Measurements from ENCODE around the gene ZC3H13. TPM values are rescaled to one million over a fixed set of nuclear protein-coding genes. Genes with fewer than 3 reads are reported as not detected.

ZC3H13 gene
- polyA plus RNA-seq, 6 donors from 2014 or later: 20.3 to 42.2 (median 29.0) TPM

DNA sequence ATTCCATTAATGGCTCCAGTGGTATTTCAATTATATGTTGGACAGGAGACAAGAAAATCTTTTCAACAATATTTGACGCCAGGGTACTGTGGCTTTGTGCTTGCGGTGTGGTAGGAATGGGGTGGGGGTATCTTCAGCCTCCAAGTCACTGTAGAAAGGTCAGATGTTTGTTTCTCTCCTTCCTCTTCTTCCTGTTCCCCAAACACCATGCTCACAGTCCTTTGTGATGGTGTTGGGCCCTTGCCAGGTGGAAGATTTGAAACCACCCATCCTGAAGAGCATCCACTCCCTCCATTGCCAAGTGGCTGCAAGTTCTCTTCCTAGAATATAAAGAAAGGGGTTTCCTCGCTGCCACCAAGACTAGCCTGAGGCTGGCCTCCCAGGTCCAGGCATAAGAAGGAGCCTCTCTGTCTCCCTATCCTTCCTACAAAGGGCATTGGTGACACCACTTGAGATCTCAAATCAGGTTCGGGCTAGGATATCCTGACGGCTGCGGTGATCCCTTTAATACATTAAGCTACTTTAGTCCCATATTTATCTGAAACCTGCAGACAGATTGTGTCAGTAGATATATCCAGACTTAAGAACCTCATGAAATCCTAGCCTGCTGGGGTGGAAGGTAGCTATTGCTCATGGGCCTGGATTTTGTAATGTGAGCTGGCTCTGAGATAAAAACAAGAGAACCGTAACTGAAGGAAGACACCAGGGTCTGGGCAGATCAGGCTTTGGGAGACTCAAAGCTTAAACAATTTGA is 136.7 kb downstream of the ZC3H13 start:
- H3K36me3 Mint-ChIP-seq: no peaks in the 10 kb centered on the region
- DNase-seq (no peak), ATAC-seq (ENCODE audit: low read depth in 2 of 2) (no peak)
- H3K4me3 Mint-ChIP-seq: no peak overlapping the region
- peaks cover 0 to 3% (median 0%) of the 10 kb centered on the region in 3 donors for H3K27me3 Mint-ChIP-seq
- H3K9me3 Mint-ChIP-seq: peaks cover 0 to 4% (median 0%) of the 10 kb centered on the region in 7 donors
- no peaks in the 10 kb centered on the region for H3K4me1 Mint-ChIP-seq
- H3K27ac Mint-ChIP-seq: peak overlapping the region in 1 of 6 donors; percentile 80

DNA sequence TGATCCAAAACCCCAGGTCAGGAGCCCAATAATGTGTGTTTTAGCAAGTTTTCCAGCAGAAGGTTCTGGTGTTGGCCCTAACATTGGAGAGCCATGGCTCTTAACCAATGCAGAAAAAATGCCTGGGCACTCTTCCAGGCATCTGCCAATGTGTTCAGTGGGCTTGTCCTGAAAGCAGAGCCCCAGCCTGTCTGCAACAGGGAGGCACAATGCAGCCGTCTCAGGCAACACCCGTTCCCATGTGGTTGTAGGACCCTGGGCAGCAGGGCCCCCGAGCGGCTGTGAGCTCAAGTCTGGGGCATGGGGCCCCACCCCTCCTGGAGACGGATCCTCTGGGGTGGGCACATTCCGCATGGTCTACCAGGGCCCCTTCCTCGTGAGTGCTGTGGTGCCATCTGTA is 142.9 kb downstream of the ZC3H13 start:
- Mint-ChIP-seq H3K9me3 (peaks cover 0 to 4% (median 0%) of the 10 kb centered on the region in 7 donors), H3K27me3 (peaks cover 0 to 15% (median 0%) of the 10 kb centered on the region in 3 donors), H3K4me3 (no peak overlapping the region), H3K27ac (no peak overlapping the region), H3K36me3 (no peaks in the 10 kb centered on the region), H3K4me1 (no peaks in the 10 kb centered on the region)
- ATAC-seq (ENCODE audit: low read depth in 2 of 2) (no peak), DNase-seq (no peak)

DNA sequence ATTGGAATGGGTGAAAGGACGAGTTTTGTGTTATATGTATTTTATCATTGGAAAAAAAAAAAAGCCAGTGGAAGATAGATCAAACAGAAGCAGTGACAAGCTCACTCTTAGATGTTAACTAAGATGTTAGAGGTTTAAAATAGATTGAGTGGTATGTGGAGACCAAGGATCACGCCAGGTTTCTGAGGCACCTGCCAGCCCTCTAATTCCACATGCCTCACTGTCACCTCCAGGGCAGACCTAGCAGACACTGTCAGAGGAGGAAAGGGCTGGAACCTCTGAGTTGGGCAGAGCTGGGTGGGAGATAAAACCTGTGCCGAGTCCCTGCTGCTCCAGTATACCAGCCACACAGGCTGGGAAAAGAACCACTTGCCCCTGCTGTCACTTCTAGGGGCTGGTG is 143.5 kb downstream of the ZC3H13 start:
- Mint-ChIP-seq H3K27me3 (peaks cover 0 to 21% (median 0%) of the 10 kb centered on the region in 3 donors), H3K4me3 (no peak overlapping the region), H3K27ac (no peak overlapping the region), H3K4me1 (no peaks in the 10 kb centered on the region), H3K36me3 (no peaks in the 10 kb centered on the region), H3K9me3 (peaks cover 0 to 4% (median 0%) of the 10 kb centered on the region in 7 donors)
- no peak for DNase-seq
- ATAC-seq (ENCODE audit: low read depth in 2 of 2): no peak

DNA sequence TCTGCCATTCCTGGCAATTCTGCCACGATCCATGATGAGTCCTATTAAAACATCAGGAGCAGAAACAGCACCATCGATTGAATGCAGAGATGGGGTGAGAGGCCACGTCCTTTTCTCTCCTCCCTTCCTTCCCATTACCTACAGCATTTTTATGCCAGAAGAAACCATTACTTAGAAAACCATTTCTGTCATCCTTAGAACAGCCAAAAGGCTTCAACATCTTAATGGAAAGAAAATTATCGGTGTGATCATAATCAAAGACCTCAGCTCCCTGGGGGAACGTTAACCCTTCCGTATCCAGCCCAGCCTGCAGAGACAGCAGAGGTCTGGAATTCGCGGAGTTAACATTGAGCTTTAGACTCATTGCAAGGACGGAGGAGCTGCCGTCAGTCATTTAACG is 145.0 kb downstream of the ZC3H13 start:
- DNase-seq (no peak), ATAC-seq (ENCODE audit: low read depth in 2 of 2) (no peak)
- peaks cover 0 to 4% (median 0%) of the 10 kb centered on the region in 7 donors for H3K9me3 Mint-ChIP-seq
- no peaks in the 10 kb centered on the region for H3K36me3 Mint-ChIP-seq
- no peaks in the 10 kb centered on the region for H3K4me1 Mint-ChIP-seq
- H3K27me3 Mint-ChIP-seq: peaks cover 0 to 23% (median 0%) of the 10 kb centered on the region in 3 donors
- no peak overlapping the region for H3K4me3 Mint-ChIP-seq
- H3K27ac Mint-ChIP-seq: no peak overlapping the region

Other genes starting within 250 kb of the ZC3H13 start
- gene SIAH3, start 201.0 kb downstream of the ZC3H13 start, polyA plus RNA-seq (ENCODE audit: low read depth in 6 of 6): not detected
- gene CPB2, start 52.3 kb upstream of the ZC3H13 start, polyA plus RNA-seq (ENCODE audit: low read depth in 6 of 6): under 1 TPM in 1 of 6 donors, not detected in 5; 0.20 TPM
- 1,000 to 10,000 TPM in 1 of 6 donors, 100 to 1,000 TPM in 5; 701 to 1,116 (median 814) TPM for gene LCP1, start 129.4 kb upstream of the ZC3H13 start, polyA plus RNA-seq (ENCODE audit: low read depth in 6 of 6)
- gene LRRC63, start 159.2 kb upstream of the ZC3H13 start, polyA plus RNA-seq (ENCODE audit: low read depth in 6 of 6): not detected

All from naive B cell (primary cell).